Measurements from ENCODE around the gene FANCC.

DNA sequence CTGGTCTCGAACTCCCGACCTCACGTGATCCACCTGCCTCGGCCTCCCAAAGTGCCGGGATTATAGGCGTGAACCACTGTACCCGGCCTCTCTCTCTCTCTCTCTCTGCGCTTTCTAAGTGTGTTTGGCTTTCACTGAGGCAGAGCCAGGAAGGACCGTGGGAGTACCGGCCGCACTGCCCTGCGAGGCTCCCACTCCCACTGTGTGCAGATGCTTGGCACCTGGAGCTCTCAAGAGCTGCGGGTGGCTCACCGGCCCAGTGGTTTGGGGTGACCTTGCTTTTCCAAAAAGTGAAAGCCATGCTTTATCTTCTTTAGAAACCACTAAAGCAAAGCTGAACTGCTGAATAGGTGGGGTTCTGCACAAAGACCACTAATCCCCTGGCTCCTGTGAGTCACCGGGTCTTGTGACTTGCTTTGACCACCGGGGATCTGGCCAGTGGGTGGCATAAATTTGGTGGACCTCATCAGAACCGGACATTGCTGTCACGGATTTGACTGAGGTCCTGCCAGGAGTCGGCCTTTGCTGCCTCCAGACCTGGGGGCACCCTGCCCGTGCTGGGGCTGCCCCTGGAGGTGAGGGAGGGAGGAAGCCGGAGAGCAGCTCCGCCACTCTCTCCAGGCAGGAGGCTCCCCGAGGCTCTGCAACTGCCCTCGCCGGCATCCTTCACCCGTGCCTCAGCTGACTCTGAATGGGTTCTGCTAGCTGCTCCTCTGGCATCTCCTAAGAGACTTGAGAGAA, 228.9 kb downstream of the FANCC start:
- TF ChIP-seq, protein P1, sequence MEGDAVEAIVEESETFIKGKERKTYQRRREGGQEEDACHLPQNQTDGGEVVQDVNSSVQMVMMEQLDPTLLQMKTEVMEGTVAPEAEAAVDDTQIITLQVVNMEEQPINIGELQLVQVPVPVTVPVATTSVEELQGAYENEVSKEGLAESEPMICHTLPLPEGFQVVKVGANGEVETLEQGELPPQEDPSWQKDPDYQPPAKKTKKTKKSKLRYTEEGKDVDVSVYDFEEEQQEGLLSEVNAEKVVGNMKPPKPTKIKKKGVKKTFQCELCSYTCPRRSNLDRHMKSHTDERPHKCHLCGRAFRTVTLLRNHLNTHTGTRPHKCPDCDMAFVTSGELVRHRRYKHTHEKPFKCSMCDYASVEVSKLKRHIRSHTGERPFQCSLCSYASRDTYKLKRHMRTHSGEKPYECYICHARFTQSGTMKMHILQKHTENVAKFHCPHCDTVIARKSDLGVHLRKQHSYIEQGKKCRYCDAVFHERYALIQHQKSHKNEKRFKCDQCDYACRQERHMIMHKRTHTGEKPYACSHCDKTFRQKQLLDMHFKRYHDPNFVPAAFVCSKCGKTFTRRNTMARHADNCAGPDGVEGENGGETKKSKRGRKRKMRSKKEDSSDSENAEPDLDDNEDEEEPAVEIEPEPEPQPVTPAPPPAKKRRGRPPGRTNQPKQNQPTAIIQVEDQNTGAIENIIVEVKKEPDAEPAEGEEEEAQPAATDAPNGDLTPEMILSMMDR (IDR thresholded peaks at IDR 0.05; ENCODE audit: low read depth, low read length, missing input control), result no peak
- TF ChIP-seq, protein P2, sequence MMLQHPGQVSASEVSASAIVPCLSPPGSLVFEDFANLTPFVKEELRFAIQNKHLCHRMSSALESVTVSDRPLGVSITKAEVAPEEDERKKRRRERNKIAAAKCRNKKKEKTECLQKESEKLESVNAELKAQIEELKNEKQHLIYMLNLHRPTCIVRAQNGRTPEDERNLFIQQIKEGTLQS (IDR thresholded peaks at IDR 0.05), result no peak
- TF ChIP-seq, protein P3, sequence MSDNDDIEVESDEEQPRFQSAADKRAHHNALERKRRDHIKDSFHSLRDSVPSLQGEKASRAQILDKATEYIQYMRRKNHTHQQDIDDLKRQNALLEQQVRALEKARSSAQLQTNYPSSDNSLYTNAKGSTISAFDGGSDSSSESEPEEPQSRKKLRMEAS (IDR thresholded peaks at IDR 0.05), result no peak
- no peak for TF ChIP-seq NR2F2 (IDR thresholded peaks at IDR 0.05)

All from liver (tissue), 3 donors.